GM18907 (cell line): ENCODE results near the gene C2orf78.

Experiments
- ATAC-seq: cut with Tn5 transposase; IDR thresholded peaks from one replicate; pipeline ENCODE4 v1.9.1; 2021; ENCODE audit warnings: mild to moderate bottlenecking, moderate library complexity; ENCODE audit not compliant: unreplicated experiment

C2orf78 gene

DNA sequence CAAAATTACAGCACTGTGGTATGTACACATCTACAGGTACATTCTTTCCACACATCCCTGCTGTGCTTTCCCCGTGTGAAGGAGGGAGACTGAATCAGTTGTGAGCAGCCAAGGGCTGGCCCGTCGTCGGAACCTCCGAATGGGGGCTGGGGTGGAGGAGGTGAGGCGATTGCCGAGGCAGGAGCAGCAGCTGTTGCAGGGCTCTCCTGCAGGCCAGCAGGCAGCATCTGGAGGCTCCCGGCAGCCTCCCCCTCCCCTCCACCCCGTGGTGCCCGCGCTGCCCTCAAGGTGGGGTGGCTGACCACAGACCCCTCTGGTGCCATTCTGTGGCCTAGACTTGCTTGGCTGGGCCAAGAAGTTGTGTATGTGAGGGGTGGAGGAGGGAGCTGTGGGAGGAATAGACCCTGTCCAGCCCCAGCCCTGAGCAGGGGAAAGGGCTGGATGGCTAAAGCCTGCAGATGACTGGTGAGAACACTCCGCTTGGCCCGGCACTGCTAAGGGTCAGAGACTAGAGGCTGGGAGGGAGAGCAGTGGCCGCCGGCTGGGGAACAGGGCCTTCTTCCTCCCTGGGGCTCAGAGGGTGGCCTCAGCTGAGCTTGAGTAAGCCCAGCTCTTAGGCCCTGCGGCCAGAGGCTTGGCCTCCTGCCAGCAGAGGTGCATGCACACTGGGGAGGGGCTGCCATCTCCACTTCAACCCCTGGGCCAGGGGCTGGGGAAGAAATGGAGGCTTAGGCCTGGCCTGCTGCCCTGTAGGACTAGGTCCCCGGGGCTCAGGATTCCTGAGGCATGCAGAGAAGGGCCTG lies 52.4 kb downstream of the C2orf78 start:
- ATAC-seq, result no peak

- ATAC-seq, result no peak
Measured at GRCh38 chr2:73837847-73838585, 54.0 kb downstream of the C2orf78 start.

DNA sequence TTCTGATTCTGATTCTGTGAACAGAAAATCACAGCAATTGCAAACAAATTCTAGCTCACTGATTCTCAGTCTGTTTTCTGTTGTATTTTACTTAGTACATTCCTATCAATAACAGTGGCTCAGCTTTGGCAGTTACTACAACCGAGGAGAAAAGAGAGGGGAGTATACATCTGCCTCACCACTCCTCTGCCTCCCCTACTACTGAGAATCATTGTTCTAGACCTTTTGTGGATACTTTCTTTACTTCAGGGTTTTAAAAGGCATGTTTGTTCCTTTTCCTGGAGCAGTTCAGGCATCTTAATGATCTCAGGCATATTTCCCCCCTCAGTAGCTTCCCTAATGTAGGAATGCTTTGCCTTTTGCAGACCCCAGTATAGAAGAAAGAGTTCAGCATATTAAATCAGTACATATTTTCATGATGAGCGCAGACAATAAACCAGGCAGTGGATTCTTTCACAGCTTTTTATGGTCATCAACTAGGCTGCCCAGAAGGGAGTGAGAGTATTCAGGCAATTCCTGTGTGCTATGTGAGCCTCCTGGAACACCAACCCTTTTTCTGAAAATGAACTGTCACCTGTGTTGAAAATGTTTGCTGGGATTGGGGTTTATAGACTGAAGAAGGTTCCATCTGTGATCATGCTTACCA lies 55.0 kb downstream of the C2orf78 start:
- no peak for ATAC-seq

DNA sequence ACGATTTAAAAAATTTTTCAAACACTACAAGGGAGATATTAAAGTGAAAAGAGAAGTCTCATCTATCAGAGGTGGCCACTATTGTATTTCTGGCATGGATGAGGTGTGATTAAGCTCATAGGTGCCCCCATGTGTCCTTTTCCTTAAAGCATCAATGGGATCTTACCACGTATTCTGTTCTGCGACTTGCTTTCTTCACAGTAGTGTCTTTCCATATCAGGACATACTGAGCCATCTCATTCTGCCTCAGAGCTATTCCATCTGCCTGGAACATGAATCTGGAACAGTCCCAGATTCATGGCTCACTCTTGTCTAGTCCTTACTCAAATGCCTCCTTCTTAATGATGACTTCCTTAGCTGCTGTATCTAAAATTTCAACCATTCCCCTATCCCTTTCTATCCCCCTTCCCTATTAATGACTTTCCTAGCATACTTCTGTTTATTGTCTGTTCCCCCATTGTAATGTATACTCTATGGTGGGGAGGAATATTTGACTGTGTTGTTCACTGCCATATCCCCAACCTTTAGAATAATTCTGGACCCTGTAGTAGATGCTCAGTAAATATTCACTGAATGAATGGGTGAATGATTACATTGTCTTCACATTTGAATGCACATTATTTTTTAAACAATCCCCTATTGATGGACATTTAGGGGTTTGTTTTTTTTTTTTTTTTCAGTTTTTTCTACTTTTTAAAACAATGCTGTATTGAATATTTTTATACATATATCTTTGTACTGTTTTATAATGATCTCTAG lies 55.8 kb downstream of the C2orf78 start:
- no peak for ATAC-seq

DNA sequence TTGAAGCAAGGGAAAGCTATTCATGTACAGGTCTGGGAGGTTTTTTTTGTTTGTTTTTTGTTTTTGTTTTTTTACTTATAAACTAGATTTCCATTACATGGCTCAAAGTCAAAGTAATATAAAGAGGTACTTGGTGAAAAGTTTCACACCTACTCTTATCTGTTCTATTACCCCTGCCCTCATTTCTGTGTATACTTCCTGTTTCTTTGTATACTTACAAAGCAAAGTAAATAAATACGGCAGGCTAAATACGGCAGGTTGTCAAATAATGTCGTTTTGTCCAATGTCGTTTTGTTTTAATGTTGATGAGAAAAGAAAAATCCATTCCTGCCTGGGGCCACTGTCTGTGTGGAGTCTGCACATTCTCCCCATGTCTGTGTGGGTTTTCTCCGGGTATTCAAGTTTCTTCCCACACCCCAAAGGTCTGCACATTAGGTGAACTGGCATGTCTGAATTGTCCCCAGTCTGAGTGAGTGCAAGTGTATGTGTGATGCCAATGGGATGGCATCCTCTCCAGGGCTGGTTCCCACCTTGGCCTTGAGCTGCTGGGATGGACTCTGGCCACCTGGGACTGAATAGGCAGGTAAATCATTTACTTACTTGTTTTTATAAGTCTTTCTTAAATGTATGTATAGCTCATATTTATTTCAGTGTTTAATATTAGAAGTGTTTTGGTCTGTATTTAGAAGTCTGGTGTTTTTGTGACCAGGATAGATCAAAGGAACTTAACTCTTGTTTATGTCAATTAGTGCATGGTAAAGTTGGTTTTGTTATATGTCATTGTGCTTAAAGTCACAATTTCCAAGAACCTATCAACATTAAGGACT lies 58.1 kb downstream of the C2orf78 start:
- no peak for ATAC-seq

- ATAC-seq, result no peak
Measured at GRCh38 chr2:73842739-73843019, 58.7 kb downstream of the C2orf78 start.

GRCh38 chr2:73844087-73844486 lies 60.1 kb downstream of the C2orf78 start:
- ATAC-seq, result no peak

GRCh38 chr2:73850009-73850408 lies 66.0 kb downstream of the C2orf78 start:
- ATAC-seq, result no peak

DNA sequence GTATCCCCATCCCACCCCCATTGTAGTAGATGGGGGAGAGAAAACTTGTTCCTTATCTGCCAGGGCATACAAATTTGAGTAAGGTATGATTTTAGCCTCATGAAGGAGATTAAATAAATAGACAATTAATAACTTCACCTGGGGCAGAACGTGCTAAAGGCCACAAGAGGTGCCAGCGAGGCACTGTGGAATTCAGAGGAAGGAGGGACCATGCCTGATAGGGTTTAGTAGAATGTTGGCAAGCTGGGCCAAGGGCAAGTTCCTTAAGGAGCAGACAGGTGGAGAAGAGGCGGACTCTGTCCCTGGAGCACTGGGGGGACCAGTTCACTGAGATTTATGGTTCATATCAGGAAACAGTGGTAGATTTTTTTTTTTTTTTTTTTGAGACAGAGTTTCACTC lies 67.3 kb downstream of the C2orf78 start:
- ATAC-seq, result no peak

GRCh38 chr2:73852020-73852419 lies 68.0 kb downstream of the C2orf78 start:
- ATAC-seq, result no peak

- ATAC-seq, result no peak
Measured at GRCh38 chr2:73855526-73855925, 71.5 kb downstream of the C2orf78 start.

- no peak for ATAC-seq
Measured at GRCh38 chr2:73856214-73856613, 72.2 kb downstream of the C2orf78 start.

DNA sequence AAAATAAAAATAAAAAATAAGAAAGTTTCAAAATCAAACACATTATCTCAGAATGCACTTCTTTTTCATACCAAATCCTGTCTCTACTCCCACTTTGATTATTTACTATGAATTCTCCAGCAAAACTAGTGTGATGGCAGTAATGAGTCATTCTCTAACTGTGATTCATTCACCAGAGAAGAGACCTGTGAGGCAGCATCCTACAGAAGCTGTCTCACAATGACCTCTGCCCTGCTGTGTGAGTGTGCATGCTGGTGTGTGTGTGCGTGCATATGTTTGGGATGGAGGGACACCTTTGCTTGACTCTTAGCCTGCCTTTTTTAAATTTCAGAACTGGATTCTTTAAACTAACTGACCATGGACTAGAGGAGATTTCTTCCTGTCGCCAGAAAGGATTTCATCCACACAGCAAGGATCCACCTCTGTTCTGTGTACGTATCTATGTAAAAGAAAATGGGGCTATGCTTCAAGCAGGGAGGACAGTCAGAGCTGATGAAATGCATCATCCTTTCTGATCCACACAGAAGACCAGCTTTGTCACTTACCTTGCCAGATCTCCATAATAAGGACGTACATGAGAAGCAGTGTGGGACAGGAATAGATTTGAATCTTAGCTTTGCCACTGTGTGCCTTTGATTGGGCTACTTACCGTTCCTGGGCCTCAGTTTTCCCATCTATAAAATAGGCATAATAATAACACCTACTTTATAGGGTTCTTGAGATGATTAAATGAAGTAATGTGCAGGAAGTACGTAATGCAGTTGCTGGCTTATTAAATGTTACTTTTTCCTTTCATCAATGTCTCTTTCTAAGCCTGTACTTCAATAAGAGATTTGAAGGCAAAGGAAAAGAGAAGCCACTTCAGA lies 76.0 kb downstream of the C2orf78 start:
- ATAC-seq, result no peak

DNA sequence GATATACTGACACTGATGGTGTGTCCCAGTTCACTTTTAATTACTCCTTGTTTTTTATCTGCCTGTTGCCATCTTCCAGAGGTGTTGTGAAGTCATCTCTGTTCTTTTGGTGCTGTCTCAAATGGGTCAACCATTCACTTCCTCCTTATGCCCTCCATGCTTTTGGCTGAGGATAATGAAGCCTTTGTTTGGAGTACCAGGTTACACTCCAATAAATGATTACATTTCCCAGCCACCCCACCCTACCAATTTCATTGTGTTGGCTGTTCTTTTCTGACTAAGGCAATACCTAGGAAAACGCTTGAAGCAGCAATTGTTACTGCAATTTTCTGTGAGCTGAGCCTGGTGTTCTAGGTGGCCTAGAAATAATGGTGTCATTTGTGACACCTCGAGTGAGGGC lies 79.0 kb downstream of the C2orf78 start:
- no peak for ATAC-seq
